ENCODE results near the gene SUGCT. TPM values are rescaled to one million over a fixed set of nuclear protein-coding genes. Genes with fewer than 3 reads are reported as not detected.
A peak's percentile ranks its signal among the peaks of the same experiment; 100 is the strongest.

Gene SUGCT
- total RNA-seq, 1 experiment from 2014 or later: 4.6 TPM

DNA sequence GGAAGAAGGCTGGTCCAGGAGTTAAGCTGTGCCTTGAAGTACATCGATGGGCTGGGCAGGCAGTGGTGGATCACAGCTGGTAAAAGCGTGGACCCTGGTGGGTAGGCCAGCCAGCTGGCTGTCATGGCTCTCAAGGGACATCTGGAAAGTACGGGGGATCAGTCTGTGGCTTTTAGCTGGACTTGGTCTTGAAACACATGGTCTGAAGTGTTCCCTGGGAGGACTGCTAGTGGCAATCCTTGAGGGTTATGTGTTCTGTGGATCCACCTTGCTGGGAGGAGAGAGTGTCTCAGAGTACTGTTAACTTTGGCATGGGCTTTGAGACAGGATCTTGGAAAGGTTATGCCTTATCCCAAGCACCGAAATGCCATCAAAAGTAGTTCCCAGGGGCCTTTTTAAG, 754.3 kb downstream of the SUGCT start (continued):
- TF ChIP-seq ESRRA (CRISPR knock-in tag; IDR thresholded peaks at IDR 0.05; ENCODE audit: borderline replicate concordance) (no peak), TP53 (CRISPR knock-in tag; IDR thresholded peaks at IDR 0.05) (no peak), HMGA2 (CRISPR knock-in tag; IDR thresholded peaks at IDR 0.05) (no peak)
- TF ChIP-seq, protein P1, sequence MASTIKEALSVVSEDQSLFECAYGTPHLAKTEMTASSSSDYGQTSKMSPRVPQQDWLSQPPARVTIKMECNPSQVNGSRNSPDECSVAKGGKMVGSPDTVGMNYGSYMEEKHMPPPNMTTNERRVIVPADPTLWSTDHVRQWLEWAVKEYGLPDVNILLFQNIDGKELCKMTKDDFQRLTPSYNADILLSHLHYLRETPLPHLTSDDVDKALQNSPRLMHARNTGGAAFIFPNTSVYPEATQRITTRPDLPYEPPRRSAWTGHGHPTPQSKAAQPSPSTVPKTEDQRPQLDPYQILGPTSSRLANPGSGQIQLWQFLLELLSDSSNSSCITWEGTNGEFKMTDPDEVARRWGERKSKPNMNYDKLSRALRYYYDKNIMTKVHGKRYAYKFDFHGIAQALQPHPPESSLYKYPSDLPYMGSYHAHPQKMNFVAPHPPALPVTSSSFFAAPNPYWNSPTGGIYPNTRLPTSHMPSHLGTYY (CRISPR knock-in tag; IDR thresholded peaks at IDR 0.05): no peak
- TF ChIP-seq, protein P2, sequence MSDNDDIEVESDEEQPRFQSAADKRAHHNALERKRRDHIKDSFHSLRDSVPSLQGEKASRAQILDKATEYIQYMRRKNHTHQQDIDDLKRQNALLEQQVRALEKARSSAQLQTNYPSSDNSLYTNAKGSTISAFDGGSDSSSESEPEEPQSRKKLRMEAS (CRISPR knock-in tag; IDR thresholded peaks at IDR 0.05): no peak

DNA sequence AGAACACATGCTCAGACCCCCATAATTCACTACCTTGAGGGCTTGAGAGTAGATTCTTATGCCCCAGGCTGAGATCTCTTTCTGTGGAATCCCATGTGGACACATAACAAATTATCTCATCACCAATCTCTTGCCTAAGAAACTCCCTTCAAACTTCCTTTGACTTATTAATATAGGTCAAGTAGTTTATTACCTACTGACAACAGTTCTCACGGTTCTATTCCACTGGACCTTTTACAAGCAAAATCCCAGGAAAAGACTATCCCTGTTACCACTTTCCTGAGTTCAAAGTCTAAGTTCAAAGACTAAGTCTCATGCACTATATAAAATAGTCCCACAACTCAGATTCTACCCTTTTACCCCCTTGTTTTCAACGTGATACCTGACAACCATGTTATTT, 754.7 kb downstream of the SUGCT start:
- ChIA-PET CTCF (no interaction called here), POLR2A (no interaction called here)
- Mint-ChIP-seq H3K9me3 (peaks cover 30% of the 10 kb centered on the region), H3K27me3 (ENCODE audit: low read depth) (no peaks in the 10 kb centered on the region), H3K27ac (no peak overlapping the region), H3K4me3 (no peak overlapping the region), H3K4me1 (no peaks in the 10 kb centered on the region; the same call in 1 of the 2 replicates), H3K36me3 (peaks cover 11% of the 10 kb centered on the region)
- DNase-seq (ENCODE audit: low spot score): no peak
- TF ChIP-seq, protein P2 (CRISPR knock-in tag; IDR thresholded peaks at IDR 0.05): no peak
- no peak for TF ChIP-seq NFE2L1 (CRISPR knock-in tag; IDR thresholded peaks at IDR 0.05)
- TF ChIP-seq, protein P3, sequence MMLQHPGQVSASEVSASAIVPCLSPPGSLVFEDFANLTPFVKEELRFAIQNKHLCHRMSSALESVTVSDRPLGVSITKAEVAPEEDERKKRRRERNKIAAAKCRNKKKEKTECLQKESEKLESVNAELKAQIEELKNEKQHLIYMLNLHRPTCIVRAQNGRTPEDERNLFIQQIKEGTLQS (CRISPR knock-in tag; conservative IDR thresholded peaks at IDR 0.05): no peak
- TF ChIP-seq, protein P4, sequence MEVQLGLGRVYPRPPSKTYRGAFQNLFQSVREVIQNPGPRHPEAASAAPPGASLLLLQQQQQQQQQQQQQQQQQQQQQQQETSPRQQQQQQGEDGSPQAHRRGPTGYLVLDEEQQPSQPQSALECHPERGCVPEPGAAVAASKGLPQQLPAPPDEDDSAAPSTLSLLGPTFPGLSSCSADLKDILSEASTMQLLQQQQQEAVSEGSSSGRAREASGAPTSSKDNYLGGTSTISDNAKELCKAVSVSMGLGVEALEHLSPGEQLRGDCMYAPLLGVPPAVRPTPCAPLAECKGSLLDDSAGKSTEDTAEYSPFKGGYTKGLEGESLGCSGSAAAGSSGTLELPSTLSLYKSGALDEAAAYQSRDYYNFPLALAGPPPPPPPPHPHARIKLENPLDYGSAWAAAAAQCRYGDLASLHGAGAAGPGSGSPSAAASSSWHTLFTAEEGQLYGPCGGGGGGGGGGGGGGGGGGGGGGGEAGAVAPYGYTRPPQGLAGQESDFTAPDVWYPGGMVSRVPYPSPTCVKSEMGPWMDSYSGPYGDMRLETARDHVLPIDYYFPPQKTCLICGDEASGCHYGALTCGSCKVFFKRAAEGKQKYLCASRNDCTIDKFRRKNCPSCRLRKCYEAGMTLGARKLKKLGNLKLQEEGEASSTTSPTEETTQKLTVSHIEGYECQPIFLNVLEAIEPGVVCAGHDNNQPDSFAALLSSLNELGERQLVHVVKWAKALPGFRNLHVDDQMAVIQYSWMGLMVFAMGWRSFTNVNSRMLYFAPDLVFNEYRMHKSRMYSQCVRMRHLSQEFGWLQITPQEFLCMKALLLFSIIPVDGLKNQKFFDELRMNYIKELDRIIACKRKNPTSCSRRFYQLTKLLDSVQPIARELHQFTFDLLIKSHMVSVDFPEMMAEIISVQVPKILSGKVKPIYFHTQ (CRISPR knock-in tag; IDR thresholded peaks at IDR 0.05): no peak
- no peak for TF ChIP-seq JUN (CRISPR knock-in tag; IDR thresholded peaks at IDR 0.05)
- TF ChIP-seq TEAD1 (CRISPR knock-in tag; IDR thresholded peaks at IDR 0.05): no peak
- TF ChIP-seq SOX15 (CRISPR knock-in tag; IDR thresholded peaks at IDR 0.05): no peak
- TF ChIP-seq TP53 (CRISPR knock-in tag; IDR thresholded peaks at IDR 0.05): no peak
- TF ChIP-seq ZNF121 (CRISPR knock-in tag; IDR thresholded peaks at IDR 0.05): no peak
- TF ChIP-seq GRHL2 (CRISPR knock-in tag; IDR thresholded peaks at IDR 0.05; ENCODE audit: insufficient replicate concordance, severe bottlenecking): no peak
- TF ChIP-seq FOXP1 (CRISPR knock-in tag; IDR thresholded peaks at IDR 0.05; ENCODE audit: borderline replicate concordance): no peak
- TF ChIP-seq ZNF396 (CRISPR knock-in tag; IDR thresholded peaks at IDR 0.05; ENCODE audit: borderline replicate concordance): no peak
- TF ChIP-seq NR1H2 (CRISPR knock-in tag; IDR thresholded peaks at IDR 0.05): no peak
- TF ChIP-seq, protein P5, sequence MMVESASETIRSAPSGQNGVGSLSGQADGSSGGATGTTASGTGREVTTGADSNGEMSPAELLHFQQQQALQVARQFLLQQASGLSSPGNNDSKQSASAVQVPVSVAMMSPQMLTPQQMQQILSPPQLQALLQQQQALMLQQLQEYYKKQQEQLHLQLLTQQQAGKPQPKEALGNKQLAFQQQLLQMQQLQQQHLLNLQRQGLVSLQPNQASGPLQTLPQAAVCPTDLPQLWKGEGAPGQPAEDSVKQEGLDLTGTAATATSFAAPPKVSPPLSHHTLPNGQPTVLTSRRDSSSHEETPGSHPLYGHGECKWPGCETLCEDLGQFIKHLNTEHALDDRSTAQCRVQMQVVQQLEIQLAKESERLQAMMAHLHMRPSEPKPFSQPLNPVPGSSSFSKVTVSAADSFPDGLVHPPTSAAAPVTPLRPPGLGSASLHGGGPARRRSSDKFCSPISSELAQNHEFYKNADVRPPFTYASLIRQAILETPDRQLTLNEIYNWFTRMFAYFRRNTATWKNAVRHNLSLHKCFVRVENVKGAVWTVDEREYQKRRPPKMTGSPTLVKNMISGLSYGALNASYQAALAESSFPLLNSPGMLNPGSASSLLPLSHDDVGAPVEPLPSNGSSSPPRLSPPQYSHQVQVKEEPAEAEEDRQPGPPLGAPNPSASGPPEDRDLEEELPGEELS (CRISPR knock-in tag; IDR thresholded peaks at IDR 0.05): no peak
- ATAC-seq: no peak

DNA sequence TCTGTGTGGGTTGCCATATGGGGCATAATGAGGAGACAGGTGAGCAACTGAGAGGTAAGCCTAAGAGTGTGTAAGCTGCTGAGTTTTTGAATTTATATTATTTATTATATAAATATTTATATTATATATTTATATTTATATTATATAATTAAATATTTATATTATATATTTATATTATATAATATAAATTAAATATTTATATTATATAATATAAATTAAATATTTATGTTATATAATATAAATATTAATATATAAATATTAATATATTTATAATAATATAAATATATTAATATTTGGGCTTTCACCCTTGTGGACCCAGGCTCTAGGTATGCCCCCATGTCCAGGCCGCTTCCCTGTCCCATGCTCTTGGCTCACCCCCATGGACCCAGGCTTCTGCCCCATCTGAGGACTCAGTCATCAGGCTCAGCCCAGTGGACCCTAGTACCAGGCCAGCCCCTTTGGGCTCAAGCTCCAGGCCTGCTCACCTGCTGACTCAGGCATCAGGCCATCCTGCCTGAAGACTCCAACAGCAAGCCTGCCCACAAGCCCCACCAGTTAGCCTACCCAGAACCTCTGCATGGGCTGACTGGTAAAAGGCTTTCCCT, 755.4 kb downstream of the SUGCT start:
- ChIA-PET CTCF (no interaction called here), POLR2A (no interaction called here)
- Mint-ChIP-seq H3K9me3 (peaks cover 36% of the 10 kb centered on the region), H3K4me3 (no peak overlapping the region), H3K27me3 (ENCODE audit: low read depth) (no peaks in the 10 kb centered on the region), H3K4me1 (no peaks in the 10 kb centered on the region), H3K36me3 (peaks cover 14% of the 10 kb centered on the region), H3K27ac (no peak overlapping the region)
- ATAC-seq: no peak
- peak; percentile 92 for TF ChIP-seq HMGA2 (CRISPR knock-in tag; IDR thresholded peaks at IDR 0.05)
- TF ChIP-seq, protein P6, sequence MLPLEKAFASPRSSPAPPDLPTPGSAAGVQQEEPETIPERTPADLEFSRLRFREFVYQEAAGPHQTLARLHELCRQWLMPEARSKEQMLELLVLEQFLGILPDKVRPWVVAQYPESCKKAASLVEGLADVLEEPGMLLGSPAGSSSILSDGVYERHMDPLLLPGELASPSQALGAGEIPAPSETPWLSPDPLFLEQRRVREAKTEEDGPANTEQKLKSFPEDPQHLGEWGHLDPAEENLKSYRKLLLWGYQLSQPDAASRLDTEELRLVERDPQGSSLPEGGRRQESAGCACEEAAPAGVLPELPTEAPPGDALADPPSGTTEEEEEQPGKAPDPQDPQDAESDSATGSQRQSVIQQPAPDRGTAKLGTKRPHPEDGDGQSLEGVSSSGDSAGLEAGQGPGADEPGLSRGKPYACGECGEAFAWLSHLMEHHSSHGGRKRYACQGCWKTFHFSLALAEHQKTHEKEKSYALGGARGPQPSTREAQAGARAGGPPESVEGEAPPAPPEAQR (CRISPR knock-in tag; IDR thresholded peaks at IDR 0.05): no peak
- TF ChIP-seq CREB1 (CRISPR knock-in tag; IDR thresholded peaks at IDR 0.05): no peak
- no peak for DNase-seq (ENCODE audit: low spot score)
